Keratinocyte (primary cell): ENCODE measurements around the gene GFRA4.

Experiments used
- EZH2 ChIP-seq: IDR thresholded peaks from one replicate; pipeline ENCODE4 v1.6.1; 2012; ENCODE audit warnings: inconsistent platforms, mild to moderate bottlenecking, low read length, moderate library complexity
- TF ChIP-seq, protein P1 (sequence below), 3 experiments: IDR thresholded peaks in 1 of 3; conservative IDR thresholded peaks in 1 of 3; optimal IDR thresholded peaks in 1 of 3; 2 replicates in 2 of 3; 3 replicates in 1 of 3; pipeline versions ENCODE3 to v1.5.1; 2011; ENCODE audit warnings: low read length in 3 of 3, mild to moderate bottlenecking in 3 of 3, moderate library complexity in 2 of 3, control low read depth in 1 of 3, inconsistent platforms in 1 of 3; ENCODE audit not compliant: insufficient read depth in 2 of 3; ENCODE audit errors: extremely low read depth in 1 of 3

GRCh38 chr20:3680701-3681351 is 17.6 kb upstream of the GFRA4 start:
- no peak for TF ChIP-seq EZH2
- TF ChIP-seq, protein P1, sequence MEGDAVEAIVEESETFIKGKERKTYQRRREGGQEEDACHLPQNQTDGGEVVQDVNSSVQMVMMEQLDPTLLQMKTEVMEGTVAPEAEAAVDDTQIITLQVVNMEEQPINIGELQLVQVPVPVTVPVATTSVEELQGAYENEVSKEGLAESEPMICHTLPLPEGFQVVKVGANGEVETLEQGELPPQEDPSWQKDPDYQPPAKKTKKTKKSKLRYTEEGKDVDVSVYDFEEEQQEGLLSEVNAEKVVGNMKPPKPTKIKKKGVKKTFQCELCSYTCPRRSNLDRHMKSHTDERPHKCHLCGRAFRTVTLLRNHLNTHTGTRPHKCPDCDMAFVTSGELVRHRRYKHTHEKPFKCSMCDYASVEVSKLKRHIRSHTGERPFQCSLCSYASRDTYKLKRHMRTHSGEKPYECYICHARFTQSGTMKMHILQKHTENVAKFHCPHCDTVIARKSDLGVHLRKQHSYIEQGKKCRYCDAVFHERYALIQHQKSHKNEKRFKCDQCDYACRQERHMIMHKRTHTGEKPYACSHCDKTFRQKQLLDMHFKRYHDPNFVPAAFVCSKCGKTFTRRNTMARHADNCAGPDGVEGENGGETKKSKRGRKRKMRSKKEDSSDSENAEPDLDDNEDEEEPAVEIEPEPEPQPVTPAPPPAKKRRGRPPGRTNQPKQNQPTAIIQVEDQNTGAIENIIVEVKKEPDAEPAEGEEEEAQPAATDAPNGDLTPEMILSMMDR (optimal IDR thresholded peaks at IDR 0.05 in 1 of 3, IDR thresholded peaks at IDR 0.05 in 1 of 3, conservative IDR thresholded peaks at IDR 0.05 in 1 of 3; ENCODE audit: extremely low read depth in 1 of 3, insufficient read depth in 2 of 3, low read length in 3 of 3): no peak
